Right atrium auricular region (tissue), 2 donors: Measurements from ENCODE around the gene PRIM2. TPM values are rescaled to one million over a fixed set of nuclear protein-coding genes. Genes with fewer than 3 reads are reported as not detected.
A peak's percentile ranks its signal among the peaks of the same experiment; 100 is the strongest.
"Not testable (repeated sequence)": the region's sequence is repeated elsewhere in the genome, so short reads cannot be mapped to it uniquely, and the experiment has no call there.

Experiments
- DNase-seq: peaks from one replicate; pipeline ENCODE4 v3.0.0-alpha.2; 2019; ENCODE audit warnings: low spot score
- H3K27ac ChIP-seq, 2 donors: fragments of 200-600 bp; sonication (generic); 1 replicate in 1 of 2; 2 replicates in 1 of 2; pipeline ENCODE4 v1.5.1; 2016 to 2019
- H3K27me3 ChIP-seq, 2 donors: fragments of 200-600 bp; sonication (generic); one replicate each; pipeline versions ENCODE4 v1.5.1 to v1.6.0; 2017 to 2019
- H3K36me3 ChIP-seq: fragments of 200-600 bp; sonication (generic); one replicate; pipeline ENCODE4 v1.5.1; 2016
- H3K4me1 ChIP-seq, 2 donors: fragments of 200-600 bp; sonication (generic); one replicate each; pipeline versions ENCODE4 v1.5.1 to v1.6.0; 2017 to 2019
- H3K4me3 ChIP-seq, 2 donors: fragments of 200-600 bp; sonication (generic); 1 replicate in 1 of 2; 2 replicates in 1 of 2; pipeline ENCODE4 v1.5.1; 2017 to 2019; ENCODE audit warnings: mild to moderate bottlenecking in 1 of 2, moderate library complexity in 1 of 2
- H3K9me3 ChIP-seq, 2 donors: fragments of 200-600 bp; sonication (generic); one replicate each; pipeline ENCODE4 v1.5.1; 2019
- CTCF ChIP-seq, 2 donors: fragments of 200-600 bp; sonication (generic); IDR thresholded peaks; one replicate each; pipeline ENCODE4 v1.5.1; 2019; ENCODE audit warnings: antibody characterized with exemption in 2 of 2
- total RNA-seq, 2 donors: library from RNA; depleted of rRNA; stranded (reverse); fragments of >200 nt; gene quantifications; one replicate each; pipeline ENCODE4 v1.1.0, GENCODE V29; 2016

The PRIM2 gene
- total RNA-seq, 2 donors from 2014 or later, result 2.8 to 4.3 TPM

GRCh38 chr6:57535994-57536393 lies 218.6 kb downstream of the PRIM2 start:
- not testable (repeated sequence) for H3K27me3 ChIP-seq, H3K27ac ChIP-seq, H3K4me3 ChIP-seq, H3K9me3 ChIP-seq, H3K4me1 ChIP-seq, H3K36me3 ChIP-seq, DNase-seq
- peak in 1 of 2 donors; percentile 40 for TF ChIP-seq CTCF (IDR thresholded peaks at IDR 0.05)

GRCh38 chr6:57537916-57538315 lies 220.5 kb downstream of the PRIM2 start:
- H3K27me3 ChIP-seq, H3K27ac ChIP-seq, H3K9me3 ChIP-seq, H3K4me1 ChIP-seq, DNase-seq, H3K36me3 ChIP-seq, H3K4me3 ChIP-seq: not testable (repeated sequence)

- not testable (repeated sequence) for H3K4me3 ChIP-seq, H3K36me3 ChIP-seq, H3K27ac ChIP-seq, H3K4me1 ChIP-seq, H3K9me3 ChIP-seq, DNase-seq, H3K27me3 ChIP-seq
Measured at GRCh38 chr6:57551961-57552360, 234.5 kb downstream of the PRIM2 start.

GRCh38 chr6:57557855-57558254 lies 240.4 kb downstream of the PRIM2 start:
- H3K27me3 ChIP-seq, H3K4me1 ChIP-seq, DNase-seq, H3K27ac ChIP-seq, H3K9me3 ChIP-seq, H3K36me3 ChIP-seq, H3K4me3 ChIP-seq: not testable (repeated sequence)

GRCh38 chr6:57559170-57559569 lies 241.7 kb downstream of the PRIM2 start:
- not testable (repeated sequence) for DNase-seq, H3K27me3 ChIP-seq, H3K4me1 ChIP-seq, H3K36me3 ChIP-seq, H3K9me3 ChIP-seq, H3K27ac ChIP-seq, H3K4me3 ChIP-seq

GRCh38 chr6:57562233-57562632 lies 244.8 kb downstream of the PRIM2 start:
- DNase-seq, H3K27ac ChIP-seq, H3K4me1 ChIP-seq, H3K27me3 ChIP-seq, H3K36me3 ChIP-seq, H3K4me3 ChIP-seq, H3K9me3 ChIP-seq: not testable (repeated sequence)

- not testable (repeated sequence) for H3K27me3 ChIP-seq, H3K9me3 ChIP-seq, H3K36me3 ChIP-seq, H3K4me3 ChIP-seq, H3K27ac ChIP-seq, DNase-seq, H3K4me1 ChIP-seq
Measured at GRCh38 chr6:57572119-57572518, 254.7 kb downstream of the PRIM2 start.

GRCh38 chr6:57572844-57573243 lies 255.4 kb downstream of the PRIM2 start:
- H3K4me3 ChIP-seq, H3K4me1 ChIP-seq, DNase-seq, H3K9me3 ChIP-seq, H3K27me3 ChIP-seq, H3K36me3 ChIP-seq, H3K27ac ChIP-seq: not testable (repeated sequence)

GRCh38 chr6:57577023-57577422 lies 259.6 kb downstream of the PRIM2 start:
- not testable (repeated sequence) for H3K4me1 ChIP-seq, DNase-seq, H3K27me3 ChIP-seq, H3K27ac ChIP-seq, H3K4me3 ChIP-seq, H3K36me3 ChIP-seq, H3K9me3 ChIP-seq

- not testable (repeated sequence) for DNase-seq, H3K27me3 ChIP-seq, H3K4me1 ChIP-seq, H3K9me3 ChIP-seq, H3K36me3 ChIP-seq, H3K4me3 ChIP-seq, H3K27ac ChIP-seq
- peak in 1 of 2 donors; percentile 45 for TF ChIP-seq CTCF (IDR thresholded peaks at IDR 0.05)
Measured at GRCh38 chr6:57579489-57579888, 262.1 kb downstream of the PRIM2 start.

GRCh38 chr6:57581586-57581985 lies 264.2 kb downstream of the PRIM2 start:
- not testable (repeated sequence) for H3K27me3 ChIP-seq, H3K27ac ChIP-seq

GRCh38 chr6:57601105-57601504 lies 283.7 kb downstream of the PRIM2 start:
- peak overlapping the region in 1 of 2 donors; percentile 29 for H3K27ac ChIP-seq
- DNase-seq, H3K4me1 ChIP-seq, H3K27me3 ChIP-seq, H3K4me3 ChIP-seq, H3K9me3 ChIP-seq, H3K36me3 ChIP-seq: not testable (repeated sequence)

More at GRCh38 chr6:57581586-57581985, 264.2 kb downstream of the PRIM2 start:
- H3K4me3 ChIP-seq, H3K4me1 ChIP-seq, DNase-seq, H3K36me3 ChIP-seq, H3K9me3 ChIP-seq: not testable (repeated sequence)

GRCh38 chr6:57605303-57605702 lies 287.9 kb downstream of the PRIM2 start:
- H3K27ac ChIP-seq, H3K4me1 ChIP-seq, H3K27me3 ChIP-seq, DNase-seq, H3K36me3 ChIP-seq, H3K9me3 ChIP-seq, H3K4me3 ChIP-seq: not testable (repeated sequence)

- not testable (repeated sequence) for H3K4me1 ChIP-seq, H3K27me3 ChIP-seq, H3K36me3 ChIP-seq, H3K27ac ChIP-seq, DNase-seq, H3K4me3 ChIP-seq, H3K9me3 ChIP-seq
Measured at GRCh38 chr6:57606331-57606730, 288.9 kb downstream of the PRIM2 start.
